ENCODE results near the gene FRAS1. TPM values are rescaled to one million over a fixed set of nuclear protein-coding genes. Genes with fewer than 3 reads are reported as not detected.

Gene FRAS1
- total and polyA plus RNA-seq, 2 of the 8 experiments (the other 6 are each of a cell fraction or from before 2014, with no cell fraction given) = 38.5 to 109 TPM

DNA sequence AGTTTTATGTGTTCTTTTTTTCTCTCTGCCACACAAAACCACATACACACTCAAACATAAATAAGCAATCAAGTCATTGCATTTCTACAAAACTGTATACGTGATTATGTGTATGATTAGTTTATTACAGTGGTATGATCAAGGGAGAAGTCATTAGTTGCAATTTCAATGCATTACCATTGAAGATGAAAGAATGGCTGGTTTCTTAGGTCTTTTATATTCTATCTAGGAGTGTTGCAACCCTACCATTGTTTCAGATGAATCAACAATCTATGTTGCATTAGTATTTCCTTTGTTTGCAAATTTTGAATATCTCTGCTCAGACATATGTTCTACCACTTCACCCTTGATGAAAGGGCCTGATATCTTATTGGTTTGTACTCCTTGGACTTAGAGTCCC, 501.3 kb downstream of the FRAS1 start:
- no peak overlapping the region for H2BK120ac ChIP-seq (replicated peaks; ENCODE audit: low read depth, low read length)
- TF ChIP-seq MAX (IDR thresholded peaks at IDR 0.05) = no peak
- TF ChIP-seq JUND (IDR thresholded peaks at IDR 0.05; ENCODE audit: low read length) = no peak
- no peak for TF ChIP-seq SAP30 (IDR thresholded peaks at IDR 0.05; ENCODE audit: insufficient read depth, insufficient replicate concordance, low read length)
- TF ChIP-seq CTBP2 (IDR thresholded peaks at IDR 0.05; ENCODE audit: borderline replicate concordance, insufficient read depth, insufficient read length, low read length) = no peak
- TF ChIP-seq KDM1A (IDR thresholded peaks at IDR 0.05; ENCODE audit: borderline replicate concordance, low read length) = no peak
- TF ChIP-seq CBX8 (IDR thresholded peaks at IDR 0.05; ENCODE audit: borderline replicate concordance, low read depth, low read length) = no peak
- no peak for TF ChIP-seq ZNF274 (IDR thresholded peaks at IDR 0.05; ENCODE audit: borderline replicate concordance, extremely low read depth, low read length)
- no peak for TF ChIP-seq SIRT6 (IDR thresholded peaks at IDR 0.05; ENCODE audit: low read length)
- TF ChIP-seq GTF2F1 (IDR thresholded peaks at IDR 0.05; ENCODE audit: borderline replicate concordance, low read depth, low read length) = no peak
- no peak overlapping the region for H4K91ac ChIP-seq (replicated peaks; ENCODE audit: insufficient read length, low read length)
- FAIRE-seq (no peak), DNase-seq (ENCODE audit: low read depth in 1 of 2, low spot score in 2 of 2) (no peak)
- H3K23ac ChIP-seq (ENCODE audit: insufficient read length) = no peak overlapping the region
- H3K23me2 ChIP-seq (ENCODE audit: low read depth, low read length) = no peaks in the 10 kb centered on the region
- no peak overlapping the region for H3K14ac ChIP-seq (ENCODE audit: insufficient read length)
- no peak overlapping the region for H3K27ac ChIP-seq (ENCODE audit: low read depth, low read length)
- H3K79me2 ChIP-seq (ENCODE audit: control insufficient read depth in 1 of 2, insufficient read depth in 2 of 2, low read length in 2 of 2) = no peaks in the 10 kb centered on the region
- CTCF ChIA-PET (ENCODE audit: partially characterized antibody) = no interaction called here
- H2AK5ac ChIP-seq (ENCODE audit: low read depth, low read length) = no peak overlapping the region
- H3K56ac ChIP-seq (replicated peaks; ENCODE audit: insufficient read length, low read depth, low read length) = no peak overlapping the region
- H2BK20ac ChIP-seq (ENCODE audit: low read length) = no peak overlapping the region
- H3K79me1 ChIP-seq (ENCODE audit: low read depth, low read length) = no peaks in the 10 kb centered on the region
- H3K36me3 ChIP-seq (ENCODE audit: control insufficient read depth in 2 of 4, insufficient read depth in 4 of 4, low read length in 3 of 4) = no peaks in the 10 kb centered on the region
- no peak overlapping the region for H3K4me2 ChIP-seq (ENCODE audit: insufficient read depth in 1 of 2, low read depth in 2 of 2, low read length in 2 of 2)
- H2AFZ ChIP-seq (ENCODE audit: low read length) = no peak overlapping the region
- no peak overlapping the region for H4K8ac ChIP-seq (ENCODE audit: extremely low read depth, insufficient read depth, low read length)
- no peak overlapping the region for H3K18ac ChIP-seq (ENCODE audit: extremely low read depth, low read length)
- no peak overlapping the region for H2BK12ac ChIP-seq (ENCODE audit: low read depth, low read length)
- H3K4me3 ChIP-seq (ENCODE audit: extremely low read depth in 1 of 4, insufficient read depth in 2 of 4, low read depth in 3 of 4, low read length in 4 of 4) = no peak overlapping the region
- H3K27me3 ChIP-seq (replicated peaks in 1 of 4; ENCODE audit: control insufficient read depth in 3 of 4, extremely low read depth in 1 of 4, insufficient read depth in 3 of 4, low read length in 3 of 4) = no peaks in the 10 kb centered on the region
- no peak overlapping the region for H4K5ac ChIP-seq (ENCODE audit: insufficient read length, low read depth, low read length)
- no peak overlapping the region for H2BK15ac ChIP-seq (ENCODE audit: low read length)
- POLR2A ChIA-PET (ENCODE audit: partially characterized antibody) = interaction anchor here (0.9 kb wide), 1 partner anchor 30 kb away, joined by 3 read pairs; no protein-coding TSS in a partner anchor
- 89% methylated on average over 1 of the region's 1 CpG; no CpG with 5 or more reads in 1 of the 2 experiments for WGBS, 2 experiments (ENCODE audit: extremely low coverage in 1 of 2, insufficient coverage in 1 of 2, insufficient read length in 1 of 2, insufficient replicate concordance in 2 of 2, low coverage in 1 of 2, low lambda C conversion rate in 2 of 2, missing lambda C conversion rate in 1 of 2)
- H3K4ac ChIP-seq (replicated peaks; ENCODE audit: insufficient read length, low read depth, low read length) = no peak overlapping the region
- no peaks in the 10 kb centered on the region for H4K20me1 ChIP-seq (replicated peaks in 1 of 2; ENCODE audit: control insufficient read depth in 1 of 2, insufficient read depth in 2 of 2, low read length in 2 of 2)
- H3K9me3 ChIP-seq (ENCODE audit: insufficient read depth in 2 of 2, low read depth in 1 of 2, low read length in 1 of 2) = no peaks in the 10 kb centered on the region
- H3K4me1 ChIP-seq (replicated peaks in 1 of 4; ENCODE audit: control insufficient read depth in 3 of 4, insufficient read depth in 4 of 4, low read length in 3 of 4) = peaks cover 5 to 12% (median 9%) of the 10 kb centered on the region in 4 experiments; a peak in 6 of 7 replicates
- no peak overlapping the region for H3K9ac ChIP-seq (replicated peaks in 1 of 4; ENCODE audit: extremely low read depth in 1 of 4, low read depth in 3 of 4, low read length in 3 of 4)
- no peak overlapping the region for H2BK5ac ChIP-seq (ENCODE audit: low read depth, low read length)

All from H1 (cell line).